Measurements from ENCODE around the gene IL33. TPM values are rescaled to one million over a fixed set of nuclear protein-coding genes. Genes with fewer than 3 reads are reported as not detected.

Gene IL33
- total RNA-seq, 2 donors from 2014 or later: 0.33 to 0.97 TPM

DNA sequence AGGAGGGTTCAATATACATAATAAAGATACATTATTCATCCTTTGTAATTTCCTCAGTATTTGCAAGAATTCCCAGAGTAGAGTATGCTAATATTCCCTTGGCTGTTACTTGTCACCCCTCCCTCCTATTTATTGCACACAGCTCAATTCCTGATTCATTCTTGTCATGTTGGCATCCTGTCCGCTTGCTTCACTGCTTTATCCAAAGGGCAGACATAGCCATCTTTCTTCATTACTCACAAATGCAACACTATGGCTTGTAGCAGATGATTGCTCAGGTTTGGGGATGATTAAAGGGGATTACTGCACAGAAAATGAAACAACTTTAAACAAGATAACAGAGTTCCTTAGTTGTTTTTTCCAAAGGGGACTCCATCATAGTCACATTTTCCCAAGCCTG, 1.2 kb upstream of the IL33 start:
- no peaks in the 10 kb centered on the region for H3K36me3 Mint-ChIP-seq (ENCODE audit: low read depth)
- Histone ChIP-seq H3K9me3 (ENCODE audit: control insufficient read depth, low read length) (peaks cover 15% of the 10 kb centered on the region), H3K9ac (ENCODE audit: extremely low read depth, low read length, poor library complexity, severe bottlenecking) (no peak overlapping the region), H3K36me3 (ENCODE audit: control insufficient read depth, insufficient read depth, low read length) (no peaks in the 10 kb centered on the region), H3K27me3 (ENCODE audit: control insufficient read depth, insufficient read depth, low read length, poor library complexity, severe bottlenecking) (peaks cover 12% of the 10 kb centered on the region), H3K27ac (ENCODE audit: low read depth, low read length) (no peak overlapping the region), H3K4me3 (ENCODE audit: low read length) (no peak overlapping the region), H3K4me1 (ENCODE audit: control insufficient read depth, insufficient read depth, low read length) (peaks cover 4% of the 10 kb centered on the region)
- DNase-seq: no peak
- 96% methylated on average over 1 of the region's 1 CpG; no CpG with 5 or more reads in 1 of the 2 experiments for WGBS, 2 experiments (ENCODE audit: insufficient coverage in 1 of 2, insufficient read length in 1 of 2)
- H3K27ac Mint-ChIP-seq: no peak overlapping the region
- H3K4me3 Mint-ChIP-seq: no peak overlapping the region
- no peaks in the 10 kb centered on the region for H3K27me3 Mint-ChIP-seq (ENCODE audit: insufficient read depth)
- H3K4me1 Mint-ChIP-seq: peaks cover 6% of the 10 kb centered on the region
- H3K9me3 Mint-ChIP-seq: peaks cover 14% of the 10 kb centered on the region
- TF ChIP-seq CTCF (conservative IDR thresholded peaks at IDR 0.05): no peak

- Mint-ChIP-seq H3K4me1 (peaks cover 6% of the 10 kb centered on the region), H3K27ac (no peak overlapping the region), H3K27me3 (ENCODE audit: insufficient read depth) (no peaks in the 10 kb centered on the region), H3K9me3 (peaks cover 11% of the 10 kb centered on the region), H3K4me3 (no peak overlapping the region), H3K36me3 (ENCODE audit: low read depth) (no peaks in the 10 kb centered on the region)
- Histone ChIP-seq H3K27ac (ENCODE audit: low read depth, low read length) (no peak overlapping the region), H3K4me1 (ENCODE audit: control insufficient read depth, insufficient read depth, low read length) (peaks cover 4% of the 10 kb centered on the region), H3K9me3 (ENCODE audit: control insufficient read depth, low read length) (peaks cover 12% of the 10 kb centered on the region), H3K36me3 (ENCODE audit: control insufficient read depth, insufficient read depth, low read length) (no peaks in the 10 kb centered on the region), H3K27me3 (ENCODE audit: control insufficient read depth, insufficient read depth, low read length, poor library complexity, severe bottlenecking) (peaks cover 12% of the 10 kb centered on the region), H3K9ac (ENCODE audit: extremely low read depth, low read length, poor library complexity, severe bottlenecking) (no peak overlapping the region), H3K4me3 (ENCODE audit: low read length) (no peak overlapping the region)
- DNase-seq: no peak
- TF ChIP-seq CTCF (conservative IDR thresholded peaks at IDR 0.05): no peak
- 93 to 95% methylated on average over 2 of the region's 2 CpGs for WGBS, 2 experiments (ENCODE audit: insufficient coverage in 1 of 2, insufficient read length in 1 of 2)
These were observed 704 bp upstream of the IL33 start for GRCh38 chr9:6214903-6215302.

GRCh38 chr9:6216002-6216401, 395 bp downstream of the IL33 start:
- Mint-ChIP-seq H3K4me3 (no peak overlapping the region), H3K4me1 (peaks cover 6% of the 10 kb centered on the region), H3K9me3 (no peaks in the 10 kb centered on the region), H3K36me3 (ENCODE audit: low read depth) (no peaks in the 10 kb centered on the region), H3K27me3 (ENCODE audit: insufficient read depth) (no peaks in the 10 kb centered on the region), H3K27ac (no peak overlapping the region)
- Histone ChIP-seq H3K9me3 (ENCODE audit: control insufficient read depth, low read length) (peaks cover under 1% of the 10 kb centered on the region), H3K27me3 (ENCODE audit: control insufficient read depth, insufficient read depth, low read length, poor library complexity, severe bottlenecking) (peaks cover 12% of the 10 kb centered on the region), H3K27ac (ENCODE audit: low read depth, low read length) (no peak overlapping the region), H3K4me3 (ENCODE audit: low read length) (no peak overlapping the region), H3K36me3 (ENCODE audit: control insufficient read depth, insufficient read depth, low read length) (no peaks in the 10 kb centered on the region), H3K4me1 (ENCODE audit: control insufficient read depth, insufficient read depth, low read length) (peaks cover 4% of the 10 kb centered on the region), H3K9ac (ENCODE audit: extremely low read depth, low read length, poor library complexity, severe bottlenecking) (no peak overlapping the region)
- no peak for TF ChIP-seq CTCF (conservative IDR thresholded peaks at IDR 0.05)
- WGBS, 2 experiments (ENCODE audit: insufficient coverage in 1 of 2, insufficient read length in 1 of 2): 100% methylated on average over 2 of the region's 3 CpGs; no CpG with 5 or more reads in 1 of the 2 experiments
- DNase-seq: no peak

All from endodermal cell (in vitro differentiated cells).